RWPE1 (cell line): ENCODE measurements around the gene TSPAN31.
"Not testable (repeated sequence)": the region's sequence is repeated elsewhere in the genome, so short reads cannot be mapped to it uniquely, and the experiment has no call there.

Experiments
- CTCF ChIA-PET: fragments of 350-600 bp; sonication (Branson Sonifier 250); formaldehyde crosslinking; extraction: SDS; loops from one replicate; lab custom pipeline; 2021; lab: Yijun Ruan, JAX
- POLR2A ChIA-PET: fragments of 400-600 bp; formaldehyde crosslinking; extraction: SDS; loops from one replicate; lab custom pipeline; 2020; ENCODE audit warnings: antibody characterized with exemption; ENCODE audit not compliant: low non-redundant PET; lab: Yijun Ruan, JAX
- DNase-seq: peaks from one replicate; pipeline ENCODE4 v3.0.0; 2012; ENCODE audit warnings: low spot score
- H3K27ac ChIP-seq: fragments of 450-650 bp; 2 replicates; pipeline ENCODE4 v1.5.1; 2017
- CTCF ChIP-seq: fragments of 450-650 bp; conservative IDR thresholded peaks from 2 replicates; pipeline ENCODE4 v1.5.1; 2017; ENCODE audit warnings: low read depth, mild to moderate bottlenecking

Gene TSPAN31

GRCh38 chr12:57717846-57718640 lies 26.8 kb upstream of the TSPAN31 start:
- POLR2A ChIA-PET, result no interaction called here
- CTCF ChIA-PET, result interaction anchor here (0.6 kb wide), 1 partner anchor 22 kb away, joined by 3 read pairs; no protein-coding TSS in a partner anchor

GRCh38 chr12:57718641-57719528 lies 26.0 kb upstream of the TSPAN31 start:
- DNase-seq, result no peak
- H3K27ac ChIP-seq, result no peak overlapping the region
- TF ChIP-seq CTCF, result no peak
- POLR2A ChIA-PET, result interaction anchor here (0.5 kb wide), 1 partner anchor 64 kb away, joined by 4 read pairs; the partner anchor contains the start of gene TSFM
- CTCF ChIA-PET, result interaction anchor here (0.6 kb wide), 1 partner anchor 21 kb away, joined by 3 read pairs; no protein-coding TSS in a partner anchor

More at GRCh38 chr12:57717846-57718640, 26.8 kb upstream of the TSPAN31 start:
- TF ChIP-seq CTCF, result no peak
- DNase-seq, result no peak
- no peak overlapping the region for H3K27ac ChIP-seq

GRCh38 chr12:57719777-57720605 lies 24.8 kb upstream of the TSPAN31 start:
- no peak for DNase-seq
- ChIA-PET POLR2A (interaction anchor here (0.5 kb wide), 1 partner anchor 62 kb away, joined by 4 read pairs; the partner anchor contains the start of gene TSFM), CTCF (interaction anchor here (0.6 kb wide), 1 partner anchor 116 kb away, joined by 4 read pairs; no protein-coding TSS in a partner anchor)
- TF ChIP-seq CTCF, result no peak
- no peak overlapping the region for H3K27ac ChIP-seq

- ChIA-PET CTCF (interaction anchor here (0.6 kb wide), 1 partner anchor 117 kb away, joined by 4 read pairs; no protein-coding TSS in a partner anchor), POLR2A (interaction anchor here (0.6 kb wide), 1 partner anchor 48 kb away, joined by 3 read pairs; no protein-coding TSS in a partner anchor)
- H3K27ac ChIP-seq, result no peak overlapping the region
- TF ChIP-seq CTCF, result no peak
- DNase-seq, result no peak
These were observed 23.9 kb upstream of the TSPAN31 start for GRCh38 chr12:57720606-57721595.

GRCh38 chr12:57721846-57722608 lies 22.8 kb upstream of the TSPAN31 start:
- CTCF ChIA-PET, H3K27ac ChIP-seq, DNase-seq, POLR2A ChIA-PET: not testable (repeated sequence)
